WERI-Rb-1 (cell line): Measurements from ENCODE around the gene DHRS9.

Experiments
- DNase-seq: peaks from one replicate; pipeline ENCODE4 v3.0.0-alpha.2; 2020
- H3K27ac ChIP-seq: fragments of 250-450 bp; sonication (Bioruptor Pico); 2 replicates; pipeline ENCODE4 v1.5.1; 2020; ENCODE audit warnings: mild to moderate bottlenecking, moderate library complexity
- H3K27me3 ChIP-seq: fragments of 250-450 bp; sonication (Bioruptor Pico); 2 replicates; pipeline ENCODE4 v1.5.1; 2021; ENCODE audit warnings: mild to moderate bottlenecking, low read depth, moderate library complexity; ENCODE audit not compliant: insufficient read depth, severe bottlenecking
- H3K36me3 ChIP-seq: fragments of 250-450 bp; sonication (Bioruptor Pico); 2 replicates; pipeline ENCODE4 v1.5.1; 2020; ENCODE audit warnings: mild to moderate bottlenecking, moderate library complexity
- H3K4me3 ChIP-seq: 2 replicates; pipeline ENCODE4 v1.5.1; 2011; ENCODE audit warnings: low read depth, mild to moderate bottlenecking, control low read depth, low read length
- H3K9me3 ChIP-seq: fragments of 250-450 bp; sonication (Bioruptor Pico); 2 replicates; pipeline ENCODE4 v1.5.1; 2021; ENCODE audit warnings: mild to moderate bottlenecking, moderate library complexity; ENCODE audit not compliant: severe bottlenecking
- TF ChIP-seq, protein P1 (sequence below): IDR thresholded peaks from 2 replicates; pipeline ENCODE4 v1.5.1; 2011; ENCODE audit warnings: low read depth, mild to moderate bottlenecking, control low read depth, inconsistent platforms, low read length

Gene DHRS9

DNA sequence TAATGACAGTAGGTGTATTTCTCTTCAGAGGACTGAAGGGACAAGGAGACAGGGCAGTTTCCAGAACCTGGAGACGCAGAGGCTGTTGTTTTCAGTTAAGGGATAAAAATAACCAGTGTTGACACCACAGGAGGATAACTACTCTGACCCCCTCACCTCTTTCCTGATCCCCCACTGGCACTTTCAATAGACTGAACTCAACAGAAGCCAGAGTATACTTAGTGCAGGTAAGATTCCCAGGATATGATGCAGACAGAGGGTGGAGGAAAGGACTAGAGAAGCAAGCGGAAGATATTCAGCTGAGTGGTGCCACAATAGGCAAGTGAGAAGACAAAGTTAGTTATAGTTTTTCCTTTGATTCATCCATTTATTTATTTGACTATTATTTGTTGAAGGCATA lies 19.8 kb downstream of the DHRS9 start:
- Histone ChIP-seq H3K9me3 (no peaks in the 10 kb centered on the region), H3K4me3 (no peak overlapping the region), H3K36me3 (no peaks in the 10 kb centered on the region), H3K27ac (no peak overlapping the region), H3K27me3 (peaks cover 7% of the 10 kb centered on the region)
- TF ChIP-seq, protein P1, sequence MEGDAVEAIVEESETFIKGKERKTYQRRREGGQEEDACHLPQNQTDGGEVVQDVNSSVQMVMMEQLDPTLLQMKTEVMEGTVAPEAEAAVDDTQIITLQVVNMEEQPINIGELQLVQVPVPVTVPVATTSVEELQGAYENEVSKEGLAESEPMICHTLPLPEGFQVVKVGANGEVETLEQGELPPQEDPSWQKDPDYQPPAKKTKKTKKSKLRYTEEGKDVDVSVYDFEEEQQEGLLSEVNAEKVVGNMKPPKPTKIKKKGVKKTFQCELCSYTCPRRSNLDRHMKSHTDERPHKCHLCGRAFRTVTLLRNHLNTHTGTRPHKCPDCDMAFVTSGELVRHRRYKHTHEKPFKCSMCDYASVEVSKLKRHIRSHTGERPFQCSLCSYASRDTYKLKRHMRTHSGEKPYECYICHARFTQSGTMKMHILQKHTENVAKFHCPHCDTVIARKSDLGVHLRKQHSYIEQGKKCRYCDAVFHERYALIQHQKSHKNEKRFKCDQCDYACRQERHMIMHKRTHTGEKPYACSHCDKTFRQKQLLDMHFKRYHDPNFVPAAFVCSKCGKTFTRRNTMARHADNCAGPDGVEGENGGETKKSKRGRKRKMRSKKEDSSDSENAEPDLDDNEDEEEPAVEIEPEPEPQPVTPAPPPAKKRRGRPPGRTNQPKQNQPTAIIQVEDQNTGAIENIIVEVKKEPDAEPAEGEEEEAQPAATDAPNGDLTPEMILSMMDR, result no peak
- no peak for DNase-seq

DNA sequence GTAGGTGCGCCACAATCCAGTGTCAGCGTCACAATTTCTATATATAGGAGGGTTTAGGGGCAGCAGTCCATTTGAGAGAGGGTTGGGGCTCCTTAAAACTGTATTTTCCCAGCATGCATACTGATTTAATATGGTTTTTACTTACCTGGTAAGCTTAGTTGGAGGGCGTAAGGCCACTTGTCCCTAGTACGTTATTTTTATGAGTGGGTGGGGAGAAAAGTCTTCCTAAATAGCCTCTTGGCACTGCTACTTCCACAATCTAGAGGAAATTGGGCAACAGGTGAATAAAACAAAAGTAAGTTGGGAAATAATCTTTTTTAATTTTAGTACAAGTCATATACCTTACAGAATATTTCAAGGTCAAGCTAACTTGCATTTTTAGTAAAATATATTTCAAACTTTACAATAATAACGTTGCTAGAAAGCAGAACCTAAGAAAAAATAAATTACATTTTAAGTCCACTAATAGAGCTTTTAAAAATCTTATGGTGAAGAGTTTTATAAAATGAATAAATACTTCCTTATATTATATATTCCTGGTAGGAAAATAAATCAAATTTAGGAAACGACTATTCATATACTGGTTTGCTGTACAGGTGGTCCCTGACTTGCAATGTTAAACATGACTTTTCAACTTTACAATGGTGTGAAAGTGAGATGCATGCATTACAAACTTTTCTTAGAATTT lies 20.9 kb downstream of the DHRS9 start:
- Histone ChIP-seq H3K27ac (no peak overlapping the region), H3K9me3 (no peaks in the 10 kb centered on the region), H3K4me3 (no peak overlapping the region), H3K27me3 (peaks cover 7% of the 10 kb centered on the region), H3K36me3 (no peaks in the 10 kb centered on the region)
- TF ChIP-seq, protein P1, result no peak
- DNase-seq, result no peak

DNA sequence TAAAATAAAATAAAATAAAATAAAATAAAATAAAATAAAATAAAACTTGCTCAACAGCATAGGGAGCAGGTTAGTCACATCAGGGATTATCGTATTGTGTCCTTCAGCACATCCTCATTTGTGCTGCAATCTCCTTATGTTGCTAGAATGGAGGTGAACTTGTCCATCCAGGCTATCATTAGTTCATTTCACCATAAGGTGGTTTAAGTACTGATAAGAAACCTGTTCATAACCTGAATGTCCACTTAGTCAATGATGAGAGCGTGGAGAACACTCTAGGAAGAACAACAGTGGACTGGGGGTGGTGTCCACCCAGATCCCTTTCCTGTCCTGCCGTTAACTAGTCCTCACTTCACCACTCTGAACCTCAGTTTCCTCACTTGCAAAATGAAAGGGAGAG lies 21.9 kb downstream of the DHRS9 start:
- TF ChIP-seq, protein P1, result no peak

DNA sequence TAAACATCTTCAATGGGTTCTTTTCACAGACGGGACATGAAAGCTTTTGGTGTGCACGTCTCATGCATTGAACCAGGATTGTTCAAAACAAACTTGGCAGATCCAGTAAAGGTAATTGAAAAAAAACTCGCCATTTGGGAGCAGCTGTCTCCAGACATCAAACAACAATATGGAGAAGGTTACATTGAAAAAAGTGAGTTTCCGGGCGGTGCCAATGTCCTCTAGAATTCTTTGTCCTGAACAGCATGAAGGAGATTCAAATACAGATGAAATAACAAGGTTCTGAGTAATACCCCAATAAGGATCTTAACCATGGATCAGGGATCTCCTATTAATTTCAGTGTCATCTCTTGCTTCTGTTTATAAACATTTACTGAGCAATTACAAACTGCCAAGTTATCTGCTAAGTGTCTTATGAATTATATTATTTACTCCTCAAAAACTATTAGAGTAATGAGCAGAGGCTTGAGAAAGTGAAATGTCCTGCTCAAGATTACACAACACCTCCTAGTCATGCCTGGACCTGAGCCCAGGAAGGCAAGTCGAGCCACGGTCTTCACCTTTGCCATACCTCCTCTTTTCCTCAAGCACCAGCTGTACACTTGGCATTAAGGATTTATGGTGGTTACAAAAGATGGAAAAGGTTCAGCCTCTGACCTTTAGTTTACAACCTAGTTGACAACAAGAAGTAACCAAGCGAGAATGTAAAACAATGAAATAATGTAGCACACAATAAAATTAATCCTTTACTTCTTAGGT lies 22.6 kb downstream of the DHRS9 start:
- Histone ChIP-seq H3K9me3 (no peaks in the 10 kb centered on the region), H3K27ac (no peak overlapping the region), H3K27me3 (peaks cover 12% of the 10 kb centered on the region), H3K4me3 (no peak overlapping the region), H3K36me3 (no peaks in the 10 kb centered on the region)
- DNase-seq, result no peak
- TF ChIP-seq, protein P1, result no peak

More for the DNA sequence above, 21.9 kb downstream of the DHRS9 start:
- DNase-seq, result no peak
- H3K4me3 ChIP-seq, result no peak overlapping the region
- H3K27ac ChIP-seq, result no peak overlapping the region
- peaks cover 11% of the 10 kb centered on the region for H3K27me3 ChIP-seq
- H3K9me3 ChIP-seq, result no peaks in the 10 kb centered on the region
- no peaks in the 10 kb centered on the region for H3K36me3 ChIP-seq

DNA sequence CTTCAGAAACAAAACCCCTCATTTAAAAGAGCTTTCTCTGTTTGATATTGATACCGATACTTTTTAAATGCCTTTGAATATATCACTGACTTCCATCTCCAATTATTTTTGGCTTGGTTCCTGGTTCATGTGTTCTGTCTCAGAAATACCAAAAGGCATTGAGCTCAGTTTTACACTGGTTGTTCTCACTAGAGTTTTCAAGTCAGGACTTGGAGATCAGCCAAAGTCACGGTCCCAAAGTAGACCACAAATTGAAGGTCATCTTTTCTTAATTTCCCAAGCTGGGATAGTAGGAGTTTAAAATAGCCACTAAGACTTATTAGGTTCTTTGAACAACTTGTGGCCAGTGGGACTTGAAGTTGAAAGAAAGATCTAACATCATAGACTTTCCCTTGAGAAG lies 24.2 kb downstream of the DHRS9 start:
- no peaks in the 10 kb centered on the region for H3K9me3 ChIP-seq
- H3K4me3 ChIP-seq, result no peak overlapping the region
- TF ChIP-seq, protein P1, result no peak
- peaks cover 10% of the 10 kb centered on the region for H3K27me3 ChIP-seq
- H3K36me3 ChIP-seq, result no peaks in the 10 kb centered on the region
- no peak for DNase-seq
- no peak overlapping the region for H3K27ac ChIP-seq
